ENCODE measurements around the gene HPD. TPM values are rescaled to one million over a fixed set of nuclear protein-coding genes. Genes with fewer than 3 reads are reported as not detected.
A peak's percentile ranks its signal among the peaks of the same experiment; 100 is the strongest.

The HPD gene
- total RNA-seq, result 1 to 10 TPM in 3 of 4 donors, not detected in 1; 2.0 to 5.0 (median 2.0) TPM

DNA sequence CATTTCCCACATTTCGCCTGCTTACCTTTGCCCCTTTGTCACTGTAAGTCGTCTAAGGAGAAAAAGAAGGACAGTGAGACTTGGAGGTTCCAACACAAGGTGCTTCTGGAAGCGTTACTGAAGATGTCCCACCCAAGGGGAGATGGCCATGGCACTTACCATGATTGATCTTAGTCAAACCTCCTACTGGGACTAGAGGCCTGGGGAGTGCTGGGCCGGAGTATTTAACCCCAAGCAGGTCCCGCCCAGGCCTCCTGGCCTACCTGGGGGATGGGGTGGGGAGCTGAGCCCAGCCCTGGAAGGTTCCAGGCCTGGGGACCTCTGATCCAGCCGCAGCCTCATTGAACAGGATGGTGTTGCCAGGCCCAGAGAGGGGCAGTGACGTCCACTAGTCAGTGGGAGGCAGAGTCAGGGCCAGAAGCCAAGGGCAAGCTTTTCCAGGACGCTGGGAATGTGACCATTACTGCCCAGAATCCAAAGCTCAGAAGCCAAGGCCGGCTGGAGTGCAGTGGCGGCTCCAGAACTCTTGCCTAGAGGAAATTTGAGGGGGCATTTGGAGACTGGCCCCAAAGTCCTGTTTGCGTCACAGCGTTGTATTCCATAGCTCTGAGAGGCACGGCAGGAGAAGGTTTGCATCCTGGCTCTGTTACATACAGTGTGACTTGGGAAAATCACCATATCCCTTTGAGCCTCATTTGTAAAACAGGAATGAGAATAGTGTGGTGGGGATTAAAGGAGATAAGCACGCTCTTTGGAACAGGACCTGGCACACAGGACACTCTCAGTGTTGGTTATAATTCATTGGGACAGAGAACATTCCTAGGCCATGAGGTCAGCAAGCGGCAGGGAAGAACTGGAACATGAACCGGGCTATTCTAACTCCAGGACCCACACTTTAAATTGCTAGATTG is at the start of gene HPD:
TSS of gene HPD (minus strand) at position 198 of the 911 bp plus-strand sequence. CDS start at position 162, 36 bp downstream.
- intact Hi-C loops (cut with DNase I; ENCODE audit: low total_unique reads) (loop anchor here (2.0 kb wide), 1 partner anchor 30 kb away; the partner anchor contains the start of gene PSMD9), in situ Hi-C loops (cut with MboI; ENCODE audit: low sequenced_read_pairs in 4 of 4) (no loop called here)
- peak within 1 kb of the TSS; percentile 83 to 94 (median 90) for H3K27ac ChIP-seq
- no peaks in the 10 kb centered on the region for H3K27me3 ChIP-seq
- no peak within 1 kb of the TSS for H3K4me3 ChIP-seq
- TF ChIP-seq, protein P1, sequence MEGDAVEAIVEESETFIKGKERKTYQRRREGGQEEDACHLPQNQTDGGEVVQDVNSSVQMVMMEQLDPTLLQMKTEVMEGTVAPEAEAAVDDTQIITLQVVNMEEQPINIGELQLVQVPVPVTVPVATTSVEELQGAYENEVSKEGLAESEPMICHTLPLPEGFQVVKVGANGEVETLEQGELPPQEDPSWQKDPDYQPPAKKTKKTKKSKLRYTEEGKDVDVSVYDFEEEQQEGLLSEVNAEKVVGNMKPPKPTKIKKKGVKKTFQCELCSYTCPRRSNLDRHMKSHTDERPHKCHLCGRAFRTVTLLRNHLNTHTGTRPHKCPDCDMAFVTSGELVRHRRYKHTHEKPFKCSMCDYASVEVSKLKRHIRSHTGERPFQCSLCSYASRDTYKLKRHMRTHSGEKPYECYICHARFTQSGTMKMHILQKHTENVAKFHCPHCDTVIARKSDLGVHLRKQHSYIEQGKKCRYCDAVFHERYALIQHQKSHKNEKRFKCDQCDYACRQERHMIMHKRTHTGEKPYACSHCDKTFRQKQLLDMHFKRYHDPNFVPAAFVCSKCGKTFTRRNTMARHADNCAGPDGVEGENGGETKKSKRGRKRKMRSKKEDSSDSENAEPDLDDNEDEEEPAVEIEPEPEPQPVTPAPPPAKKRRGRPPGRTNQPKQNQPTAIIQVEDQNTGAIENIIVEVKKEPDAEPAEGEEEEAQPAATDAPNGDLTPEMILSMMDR (IDR thresholded peaks at IDR 0.05 in 4 of 5, conservative IDR thresholded peaks at IDR 0.05 in 1 of 5), result no peak
- no peak for TF ChIP-seq POLR2A (IDR thresholded peaks at IDR 0.05)
- peaks cover 31 to 33% of the 10 kb centered on the region in 2 donors for H3K4me1 ChIP-seq
- H3K9me3 ChIP-seq, result no peaks in the 10 kb centered on the region
- ATAC-seq (peak; percentile 93 to 94), DNase-seq (peak; percentile 80 to 84)
- no peaks in the 10 kb centered on the region for H3K36me3 ChIP-seq

DNA sequence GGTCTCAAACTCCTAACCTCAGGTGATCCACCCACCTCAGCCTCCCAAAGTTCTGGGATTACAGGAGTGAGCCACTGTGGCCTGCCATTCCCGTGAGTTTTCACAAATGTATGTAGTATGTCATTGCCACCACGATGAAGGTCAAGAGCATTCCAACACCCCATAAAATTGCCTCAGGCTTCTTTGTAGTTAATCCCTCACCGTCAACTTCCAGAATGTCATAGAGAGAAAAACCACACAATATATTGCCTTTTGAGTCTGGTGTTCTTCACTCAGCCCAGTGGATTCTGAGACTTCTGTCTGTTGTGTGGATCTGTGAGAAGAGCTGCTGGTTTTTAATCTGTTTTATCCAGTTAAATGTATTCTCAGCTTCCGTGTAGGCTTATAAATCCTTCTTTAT is 47.1 kb upstream of the HPD start:
- H3K27me3 ChIP-seq, result no peaks in the 10 kb centered on the region
- TF ChIP-seq, protein P1 (IDR thresholded peaks at IDR 0.05 in 4 of 5, conservative IDR thresholded peaks at IDR 0.05 in 1 of 5), result no peak
- TF ChIP-seq POLR2A (IDR thresholded peaks at IDR 0.05), result no peak
- no peak overlapping the region for H3K27ac ChIP-seq
- in situ Hi-C loops (cut with MboI; ENCODE audit: low sequenced_read_pairs in 4 of 4), result no loop called here
- no peak overlapping the region for H3K4me3 ChIP-seq
- DNase-seq (no peak), ATAC-seq (no peak)
- intact Hi-C loops (cut with DNase I; ENCODE audit: low total_unique reads), result no loop called here
- peaks cover 3 to 79% of the 10 kb centered on the region in 2 donors for H3K36me3 ChIP-seq
- H3K4me1 ChIP-seq, result no peaks in the 10 kb centered on the region
- H3K9me3 ChIP-seq, result no peaks in the 10 kb centered on the region

DNA sequence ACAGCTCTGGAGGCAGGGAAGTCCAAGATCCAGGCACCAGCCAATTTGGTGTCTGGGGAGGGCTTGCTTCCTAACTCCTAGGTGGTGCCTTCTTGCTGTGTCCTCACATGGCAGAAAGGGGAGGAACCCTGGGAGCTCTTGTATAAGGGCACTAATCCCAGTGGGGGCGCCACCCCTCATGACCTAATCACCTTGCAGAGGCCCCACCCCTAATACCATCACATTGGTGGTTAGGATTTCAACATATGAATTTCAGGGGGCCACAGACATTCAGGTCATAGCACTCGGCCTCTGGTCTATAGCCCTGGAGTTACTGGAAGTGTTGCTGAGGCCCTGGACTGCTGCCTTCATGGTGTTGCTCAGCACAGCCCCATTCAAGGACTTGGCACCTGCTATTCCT is 44.5 kb upstream of the HPD start:
- Histone ChIP-seq H3K27ac (no peak overlapping the region), H3K9me3 (no peaks in the 10 kb centered on the region), H3K4me1 (no peaks in the 10 kb centered on the region), H3K36me3 (peaks cover 0 to 83% of the 10 kb centered on the region in 2 donors), H3K4me3 (no peak overlapping the region), H3K27me3 (no peaks in the 10 kb centered on the region)
- ATAC-seq (no peak), DNase-seq (no peak)
- no peak for TF ChIP-seq POLR2A (IDR thresholded peaks at IDR 0.05)
- TF ChIP-seq, protein P1 (IDR thresholded peaks at IDR 0.05 in 4 of 5, conservative IDR thresholded peaks at IDR 0.05 in 1 of 5), result no peak
- intact Hi-C loops (cut with DNase I; ENCODE audit: low total_unique reads), result no loop called here
- in situ Hi-C loops (cut with MboI; ENCODE audit: low sequenced_read_pairs in 4 of 4), result no loop called here

DNA sequence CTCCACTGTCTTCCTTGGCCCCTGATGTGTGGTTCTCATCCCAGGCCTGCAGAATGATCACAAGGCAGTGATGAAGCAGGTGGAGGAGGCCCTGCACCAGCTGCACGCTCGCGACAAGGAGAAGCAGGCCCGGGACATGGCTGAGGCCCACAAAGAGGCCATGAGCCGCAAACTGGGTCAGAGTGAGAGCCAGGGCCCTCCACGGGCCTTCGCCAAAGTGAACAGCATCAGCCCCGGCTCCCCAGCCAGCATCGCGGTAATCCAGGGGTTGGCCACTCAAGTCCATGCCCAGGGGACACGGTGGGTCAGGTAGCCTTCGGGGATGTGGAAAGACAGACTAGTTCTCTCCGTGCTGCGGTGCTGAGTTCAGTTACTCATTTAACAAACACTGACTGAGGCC is 40.9 kb upstream of the HPD start:
- intact Hi-C loops (cut with DNase I; ENCODE audit: low total_unique reads) (no loop called here), in situ Hi-C loops (cut with MboI; ENCODE audit: low sequenced_read_pairs in 4 of 4) (no loop called here)
- H3K36me3 ChIP-seq, result peaks cover 0 to 88% of the 10 kb centered on the region in 2 donors
- H3K27ac ChIP-seq, result no peak overlapping the region
- DNase-seq (no peak), ATAC-seq (no peak)
- no peaks in the 10 kb centered on the region for H3K9me3 ChIP-seq
- no peaks in the 10 kb centered on the region for H3K27me3 ChIP-seq
- TF ChIP-seq, protein P1 (IDR thresholded peaks at IDR 0.05 in 4 of 5, conservative IDR thresholded peaks at IDR 0.05 in 1 of 5), result no peak
- no peak for TF ChIP-seq POLR2A (IDR thresholded peaks at IDR 0.05)
- H3K4me3 ChIP-seq, result no peak overlapping the region
- no peaks in the 10 kb centered on the region for H3K4me1 ChIP-seq
